AG10803 (cell line): ENCODE measurements around the gene EDN1.
"Not testable (repeated sequence)": the region's sequence is repeated elsewhere in the genome, so short reads cannot be mapped to it uniquely, and the experiment has no call there.

Experiments
- DNase-seq: peaks from one replicate; pipeline ENCODE4 v3.0.0; 2010; ENCODE audit warnings: low read depth
- H3K4me3 ChIP-seq: 2 replicates; pipeline ENCODE4 v1.5.1; 2011; ENCODE audit warnings: mild to moderate bottlenecking, low read length, control low read depth
- CTCF ChIP-seq: conservative IDR thresholded peaks from 2 replicates; pipeline ENCODE4 v1.5.1; 2011; ENCODE audit warnings: mild to moderate bottlenecking, low read length, control low read depth, inconsistent platforms

Gene EDN1

GRCh38 chr6:12315292-12316081, 25.3 kb downstream of the EDN1 start:
- TF ChIP-seq CTCF = no peak

GRCh38 chr6:12318749-12319148, 28.6 kb downstream of the EDN1 start:
- no peak for DNase-seq
- TF ChIP-seq CTCF = no peak
- H3K4me3 ChIP-seq = no peak overlapping the region

More at GRCh38 chr6:12315292-12316081, 25.3 kb downstream of the EDN1 start:
- no peak overlapping the region for H3K4me3 ChIP-seq
- no peak for DNase-seq

GRCh38 chr6:12320074-12320473, 29.9 kb downstream of the EDN1 start:
- DNase-seq, H3K4me3 ChIP-seq: not testable (repeated sequence)

- no peak for TF ChIP-seq CTCF
- DNase-seq = peak; percentile 58
- H3K4me3 ChIP-seq = no peak overlapping the region
Measured at GRCh38 chr6:12324099-12324498, 33.9 kb downstream of the EDN1 start.

GRCh38 chr6:12324748-12325147, 34.6 kb downstream of the EDN1 start:
- TF ChIP-seq CTCF = no peak
- no peak for DNase-seq
- H3K4me3 ChIP-seq = no peak overlapping the region

- no peak for DNase-seq
- no peak overlapping the region for H3K4me3 ChIP-seq
- TF ChIP-seq CTCF = no peak
Measured at GRCh38 chr6:12325872-12326271, 35.7 kb downstream of the EDN1 start.

- DNase-seq = peak; percentile 60
- no peak overlapping the region for H3K4me3 ChIP-seq
- TF ChIP-seq CTCF = no peak
Measured at GRCh38 chr6:12327391-12327790, 37.2 kb downstream of the EDN1 start.
